Keratinocyte (primary cell): Measurements from ENCODE around the gene ANKRD27. TPM values are rescaled to one million over a fixed set of nuclear protein-coding genes. Genes with fewer than 3 reads are reported as not detected.
"Not testable (repeated sequence)": the region's sequence is repeated elsewhere in the genome, so short reads cannot be mapped to it uniquely, and the experiment has no call there.

Experiments
- DNase-seq: peaks from one replicate; pipeline ENCODE4 v3.0.0-alpha.2; 2011; ENCODE audit warnings: low read depth, missing footprints, low spot score
- FAIRE-seq: peaks from 2 replicates; lab custom pipeline; 2011; peaks lifted over from hg19 to GRCh38; lab: Jason Lieb, UNC
- H2AFZ ChIP-seq: 2 replicates; pipeline ENCODE4 v1.6.0; 2012; ENCODE audit warnings: low read length, control low read depth, inconsistent platforms; ENCODE audit not compliant: control insufficient read depth
- H3K27ac ChIP-seq: 2 replicates; pipeline ENCODE4 v1.5.1; 2011; ENCODE audit warnings: low read length; ENCODE audit not compliant: control insufficient read depth, insufficient read depth
- H3K27me3 ChIP-seq: 3 replicates; pipeline ENCODE4 v1.6.0; 2011; ENCODE audit warnings: low read length; ENCODE audit not compliant: control insufficient read depth, insufficient read depth; ENCODE audit errors: extremely low read depth
- H3K36me3 ChIP-seq, 2 experiments: 2 replicates in 1 of 2; 3 replicates in 1 of 2; pipeline ENCODE4 v1.5.1; 2011; ENCODE audit warnings: low read length in 2 of 2, mild to moderate bottlenecking in 1 of 2; ENCODE audit not compliant: control insufficient read depth in 2 of 2, insufficient read depth in 2 of 2; ENCODE audit errors: extremely low read depth in 1 of 2
- H3K4me1 ChIP-seq: 3 replicates; pipeline ENCODE4 v1.5.1; 2011; ENCODE audit warnings: low read length; ENCODE audit not compliant: control insufficient read depth, insufficient read depth; ENCODE audit errors: extremely low read depth
- H3K4me2 ChIP-seq: 3 replicates; pipeline ENCODE4 v1.6.0; 2011; ENCODE audit warnings: low read depth, low read length; ENCODE audit not compliant: control insufficient read depth, insufficient read depth; ENCODE audit errors: extremely low read depth
- H3K4me3 ChIP-seq, 3 experiments: fragments of 200-600 bp in 1 of 3; sonication (generic) in 1 of 3; 2 replicates in 2 of 3; 3 replicates in 1 of 3; pipeline ENCODE4 v1.5.1; 2011 to 2016; ENCODE audit warnings: low read length in 3 of 3, mild to moderate bottlenecking in 3 of 3, control low read depth in 2 of 3, inconsistent platforms in 1 of 3, low read depth in 1 of 3, mixed read lengths in 1 of 3, mixed run types in 1 of 3, moderate library complexity in 1 of 3; ENCODE audit not compliant: control insufficient read depth in 2 of 3, insufficient read depth in 2 of 3; ENCODE audit errors: extremely low read depth in 1 of 3
- H3K79me2 ChIP-seq: 2 replicates; pipeline ENCODE4 v1.6.0; 2012; ENCODE audit warnings: low read length; ENCODE audit not compliant: control insufficient read depth, insufficient read depth
- H3K9ac ChIP-seq: 3 replicates; pipeline ENCODE4 v1.6.0; 2011; ENCODE audit warnings: low read length; ENCODE audit not compliant: control insufficient read depth, insufficient read depth; ENCODE audit errors: extremely low read depth
- H3K9me1 ChIP-seq: 3 replicates; pipeline ENCODE4 v1.6.0; 2011; ENCODE audit warnings: low read length; ENCODE audit not compliant: control insufficient read depth, insufficient read depth; ENCODE audit errors: extremely low read depth
- H3K9me3 ChIP-seq: 2 replicates; pipeline ENCODE4 v1.5.1; 2012; ENCODE audit warnings: low read depth, low read length; ENCODE audit not compliant: control insufficient read depth
- H4K20me1 ChIP-seq: 3 replicates; pipeline ENCODE4 v1.6.0; 2011; ENCODE audit warnings: low read length; ENCODE audit not compliant: control insufficient read depth, insufficient read depth; ENCODE audit errors: extremely low read depth
- CTCF ChIP-seq, 3 experiments: IDR thresholded peaks in 1 of 3; conservative IDR thresholded peaks in 1 of 3; optimal IDR thresholded peaks in 1 of 3; 2 replicates in 2 of 3; 3 replicates in 1 of 3; pipeline versions ENCODE3 to v1.5.1; 2011; ENCODE audit warnings: low read length in 3 of 3, mild to moderate bottlenecking in 3 of 3, moderate library complexity in 2 of 3, control low read depth in 1 of 3, inconsistent platforms in 1 of 3; ENCODE audit not compliant: insufficient read depth in 2 of 3; ENCODE audit errors: extremely low read depth in 1 of 3
- EZH2 ChIP-seq: IDR thresholded peaks from one replicate; pipeline ENCODE4 v1.6.1; 2012; ENCODE audit warnings: inconsistent platforms, mild to moderate bottlenecking, low read length, moderate library complexity
- dilution Hi-C: fragments of 300-500 bp; cut with MboI; formaldehyde crosslinking; loops from one replicate; pipeline ENCODE4 v1.7.0; 2020; ENCODE audit warnings: low sequenced_read_pairs; ENCODE audit not compliant: extremely low pct_ligation_motif_present
- polyA plus RNA-seq, 5 experiments: library from polyadenylated mRNA; depleted of rRNA in 3 of 5; stranded (reverse) in 3 of 5; stranded (forward) in 1 of 5; unstranded in 1 of 5; fragments of >200 nt; gene quantifications; 1 replicate in 1 of 5; 2 replicates in 3 of 5; 3 replicates in 1 of 5; pipeline versions ENCODE4 v1.2.1 to v1.2.3, GENCODE V29; 2011 to 2012; ENCODE audit warnings: missing spikeins in 2 of 5, low read depth in 1 of 5, low replicate concordance in 1 of 5

Gene ANKRD27
- polyA plus RNA-seq, 1 donor (not counting 4 experiments of a cell fraction or from before 2014, with no cell fraction given) = 34.5 TPM

GRCh38 chr19:32653599-32653915 is 21.4 kb downstream of the ANKRD27 start:
- Histone ChIP-seq H3K27ac (no peak overlapping the region), H2AFZ (no peak overlapping the region), H3K4me1 (no peaks in the 10 kb centered on the region), H3K27me3 (no peaks in the 10 kb centered on the region), H3K9me3 (no peaks in the 10 kb centered on the region), H3K36me3 (peaks cover 12 to 13% of the 10 kb centered on the region in 2 experiments), H3K4me2 (no peak overlapping the region), H3K79me2 (peaks cover 11% of the 10 kb centered on the region), H4K20me1 (no peaks in the 10 kb centered on the region), H3K4me3 (no peak overlapping the region), H3K9me1 (no peaks in the 10 kb centered on the region), H3K9ac (no peak overlapping the region)
- dilution Hi-C loops = no loop called here
- FAIRE-seq (no peak), DNase-seq (no peak)
- no peak for TF ChIP-seq CTCF (optimal IDR thresholded peaks at IDR 0.05 in 1 of 3, IDR thresholded peaks at IDR 0.05 in 1 of 3, conservative IDR thresholded peaks at IDR 0.05 in 1 of 3; ENCODE audit: extremely low read depth in 1 of 3, insufficient read depth in 2 of 3, low read length in 3 of 3)
- no peak for TF ChIP-seq EZH2

- Histone ChIP-seq H3K9me1 (no peaks in the 10 kb centered on the region), H4K20me1 (no peaks in the 10 kb centered on the region), H3K4me1 (no peaks in the 10 kb centered on the region), H3K27ac (no peak overlapping the region), H3K4me2 (no peak overlapping the region), H2AFZ (no peak overlapping the region), H3K9ac (no peak overlapping the region), H3K4me3 (no peak overlapping the region), H3K36me3 (peaks cover 13% of the 10 kb centered on the region in 2 experiments), H3K79me2 (peaks cover 10% of the 10 kb centered on the region), H3K9me3 (no peaks in the 10 kb centered on the region), H3K27me3 (no peaks in the 10 kb centered on the region)
- TF ChIP-seq EZH2 (no peak), CTCF (optimal IDR thresholded peaks at IDR 0.05 in 1 of 3, IDR thresholded peaks at IDR 0.05 in 1 of 3, conservative IDR thresholded peaks at IDR 0.05 in 1 of 3; ENCODE audit: extremely low read depth in 1 of 3, insufficient read depth in 2 of 3, low read length in 3 of 3) (no peak)
- dilution Hi-C loops = no loop called here
- FAIRE-seq (no peak), DNase-seq (no peak)
These were observed 21.9 kb downstream of the ANKRD27 start for GRCh38 chr19:32652894-32653598.

GRCh38 chr19:32652331-32652730 is 22.6 kb downstream of the ANKRD27 start:
- H2AFZ ChIP-seq, dilution Hi-C loops, H3K4me3 ChIP-seq, H3K9me1 ChIP-seq, DNase-seq, H3K4me1 ChIP-seq, H3K27me3 ChIP-seq, H4K20me1 ChIP-seq, H3K4me2 ChIP-seq, H3K9ac ChIP-seq, H3K9me3 ChIP-seq, FAIRE-seq, H3K27ac ChIP-seq: not testable (repeated sequence)
- peaks cover 10% of the 10 kb centered on the region for H3K79me2 ChIP-seq
- peaks cover 18% of the 10 kb centered on the region in 2 experiments for H3K36me3 ChIP-seq
